Measurements from ENCODE around the gene EPHA2.
A peak's percentile ranks its signal among the peaks of the same experiment; 100 is the strongest.

The EPHA2 gene

DNA sequence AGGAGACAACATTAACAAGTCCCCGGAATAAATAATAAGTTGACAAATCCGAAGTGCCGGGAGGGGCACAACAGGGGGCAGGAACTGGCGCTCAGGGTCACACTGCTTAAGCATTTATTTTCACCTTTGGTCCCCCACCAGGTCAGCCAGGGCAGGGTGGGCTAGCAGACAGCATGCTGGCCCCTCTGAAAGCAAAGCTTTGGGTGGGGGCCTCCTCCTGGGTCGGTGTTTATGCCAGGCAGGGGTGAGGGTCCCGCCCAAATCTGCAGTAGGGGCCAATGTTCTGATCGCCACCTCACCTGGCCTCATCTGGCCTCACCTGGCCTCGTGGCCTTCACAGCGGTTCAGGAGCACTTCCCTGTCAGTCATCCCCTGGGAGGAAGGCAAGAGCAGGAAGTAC, 74.2 kb downstream of the EPHA2 start:
- DNase-seq (ENCODE audit: extremely low read depth, low read depth): no peak
- no peak for TF ChIP-seq CTCF (IDR thresholded peaks at IDR 0.05; ENCODE audit: low read depth, low read length)

- TF ChIP-seq CTCF (IDR thresholded peaks at IDR 0.05; ENCODE audit: low read depth, low read length): no peak
- no peak for DNase-seq (ENCODE audit: extremely low read depth, low read depth)
These were observed 75.3 kb downstream of the EPHA2 start for GRCh38 chr1:16080422-16081150.

GRCh38 chr1:16078925-16079656, 76.8 kb downstream of the EPHA2 start:
- peak; percentile 93 for TF ChIP-seq CTCF (IDR thresholded peaks at IDR 0.05; ENCODE audit: low read depth, low read length)
- no peak for DNase-seq (ENCODE audit: extremely low read depth, low read depth)

DNA sequence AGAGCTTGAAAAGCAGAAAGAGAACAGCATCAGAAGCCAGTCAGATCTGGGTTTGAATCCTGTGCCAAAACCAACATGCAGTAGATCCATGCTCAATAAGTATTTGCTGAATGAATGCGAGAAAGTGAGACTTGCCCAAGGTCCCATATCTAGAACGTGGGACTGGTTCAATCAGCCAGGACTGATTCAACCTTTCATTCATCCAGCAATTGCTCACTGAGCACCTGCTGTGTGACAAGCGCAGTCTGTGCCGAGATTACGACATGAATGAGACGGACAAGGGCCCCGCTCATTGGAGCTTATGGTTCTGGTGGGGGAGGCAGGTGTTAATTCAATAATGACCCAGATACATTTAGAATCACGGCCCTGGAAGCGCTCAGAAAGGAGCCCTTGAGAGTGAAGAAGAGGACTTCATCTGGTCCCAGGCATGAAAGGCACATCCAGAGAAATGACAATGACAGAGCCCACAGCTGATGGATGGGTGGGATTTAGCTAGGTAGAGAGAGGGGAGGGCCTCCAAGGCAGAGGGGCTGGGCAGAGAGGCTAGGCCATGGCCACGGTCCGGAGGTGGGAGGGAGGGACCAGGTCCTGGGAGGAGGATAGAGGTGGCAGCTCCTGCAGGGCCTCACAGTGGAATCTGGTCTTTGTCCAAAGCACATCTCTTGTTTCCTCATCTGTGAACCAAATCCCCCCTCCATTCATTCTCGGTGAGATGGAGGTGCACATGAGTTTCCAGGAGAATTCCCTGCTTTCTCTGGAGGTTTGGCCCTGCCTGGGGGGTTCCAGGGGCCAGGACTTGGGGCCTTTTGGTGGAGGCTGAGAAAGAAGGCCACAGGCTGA, 78.2 kb downstream of the EPHA2 start:
- DNase-seq (ENCODE audit: extremely low read depth, low read depth): no peak
- no peak for TF ChIP-seq CTCF (IDR thresholded peaks at IDR 0.05; ENCODE audit: low read depth, low read length)

GRCh38 chr1:16076865-16077238, 79.0 kb downstream of the EPHA2 start:
- peak; percentile 72 for DNase-seq (ENCODE audit: extremely low read depth, low read depth)
- no peak for TF ChIP-seq CTCF (IDR thresholded peaks at IDR 0.05; ENCODE audit: low read depth, low read length)

- no peak for TF ChIP-seq CTCF (IDR thresholded peaks at IDR 0.05; ENCODE audit: low read depth, low read length)
- peak; percentile 79 for DNase-seq (ENCODE audit: extremely low read depth, low read depth)
These were observed 79.6 kb downstream of the EPHA2 start for GRCh38 chr1:16076031-16076864.
